Fibroblast of skin of scalp (primary cell): ENCODE data around the gene MRPS22.
"Not testable (repeated sequence)": the region's sequence is repeated elsewhere in the genome, so short reads cannot be mapped to it uniquely, and the experiment has no call there.

Source experiments
- DNase-seq: peaks from one replicate; pipeline ENCODE4 v3.0.0-alpha.2; 2013

Gene MRPS22

GRCh38 chr3:139339219-139339906 lies 4.5 kb upstream of the MRPS22 start:
- DNase-seq, result no peak

DNA sequence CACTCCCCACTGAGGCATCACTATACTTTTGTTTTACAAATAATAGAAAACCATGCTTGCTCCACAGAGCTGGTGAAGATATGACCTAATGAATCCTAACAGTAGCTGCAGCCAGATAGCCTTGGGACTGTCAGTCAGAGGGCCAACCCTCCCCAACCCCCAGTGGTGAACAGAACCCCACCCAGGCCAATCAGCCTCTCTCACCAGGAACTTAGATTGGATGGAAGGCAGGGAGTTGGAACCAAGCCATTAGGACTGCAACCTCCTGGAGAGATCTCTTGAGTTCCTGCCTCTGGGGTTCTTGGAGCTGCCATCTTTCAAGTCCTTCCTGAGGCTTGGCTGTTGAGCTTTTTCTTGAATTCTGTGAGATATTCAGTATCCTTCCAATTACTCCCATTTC lies 3.0 kb upstream of the MRPS22 start:
- peak; percentile 4 for DNase-seq

- DNase-seq, result no peak
Observed at GRCh38 chr3:139342054-139342453, 1.8 kb upstream of the MRPS22 start.

GRCh38 chr3:139346771-139347170 lies 3.0 kb downstream of the MRPS22 start:
- no peak for DNase-seq

DNA sequence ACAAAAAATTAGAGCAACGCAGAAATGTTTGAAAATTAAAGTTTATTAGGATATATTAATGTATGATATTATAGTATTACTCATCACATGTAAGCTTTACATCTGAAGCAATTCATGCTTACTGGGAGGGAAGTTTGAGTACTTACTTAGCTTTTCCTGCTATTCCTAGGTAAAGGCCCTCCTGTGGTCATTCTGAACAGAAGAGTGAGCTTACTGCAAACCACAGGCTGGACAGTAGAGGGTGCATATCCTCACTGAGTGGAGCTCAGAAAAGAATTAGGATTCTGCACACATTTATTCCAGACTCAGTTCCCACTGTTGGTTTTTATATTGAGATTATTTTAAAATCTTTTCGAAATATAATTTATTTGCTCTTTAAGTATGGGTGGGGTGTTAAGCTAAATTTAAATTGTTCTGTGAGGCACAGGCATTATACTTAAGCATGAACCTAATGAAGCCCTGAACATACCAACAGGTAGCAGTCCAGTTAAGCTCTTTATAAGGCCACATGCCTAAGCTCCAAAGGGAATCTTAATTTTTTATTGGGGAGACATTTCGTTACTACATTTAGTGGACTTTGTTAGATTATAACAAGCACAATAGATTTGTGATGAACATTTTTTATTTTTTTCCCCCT lies 10.2 kb downstream of the MRPS22 start:
- DNase-seq, result peak; percentile 60

DNA sequence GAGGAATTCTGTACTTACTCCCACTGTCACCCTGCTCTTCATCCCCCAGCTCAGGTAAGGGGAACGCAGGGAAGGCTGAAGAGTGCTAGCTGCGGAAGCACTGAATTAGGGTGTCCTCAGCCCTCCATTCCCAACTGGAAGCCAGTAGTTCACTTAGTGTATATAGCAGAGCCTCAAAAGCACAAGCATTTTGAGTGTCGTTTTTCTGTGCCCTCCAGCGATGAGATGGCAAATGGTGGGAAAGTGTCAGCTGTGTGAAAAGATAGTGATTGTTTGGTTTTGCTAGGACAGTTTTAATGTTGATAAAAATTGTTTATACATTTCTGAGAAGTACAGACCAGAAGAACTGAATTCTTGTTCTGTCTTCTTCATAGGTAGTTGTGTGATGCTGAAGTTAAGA lies 10.8 kb downstream of the MRPS22 start:
- DNase-seq, result no peak

DNA sequence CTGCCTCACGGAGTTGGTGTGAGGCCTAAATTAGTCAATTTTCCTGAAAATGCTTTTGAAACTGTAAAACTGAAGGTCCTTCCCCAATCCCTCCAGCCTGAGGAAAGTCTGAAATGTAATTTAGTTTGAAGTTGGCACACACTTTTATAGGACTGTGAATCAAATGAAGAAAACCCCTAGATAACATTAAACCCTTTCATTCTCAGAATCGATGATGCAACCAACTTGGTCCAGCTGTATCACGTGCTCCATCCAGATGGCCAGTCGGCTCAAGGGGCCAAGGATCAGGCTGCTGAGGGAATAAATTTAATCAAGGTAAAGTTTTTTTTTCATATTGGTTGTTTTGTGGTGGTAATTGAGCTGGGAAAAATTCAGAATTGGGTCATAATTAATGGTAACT lies 11.7 kb downstream of the MRPS22 start:
- DNase-seq, result no peak

GRCh38 chr3:139355891-139356290 lies 12.1 kb downstream of the MRPS22 start:
- DNase-seq, result no peak

DNA sequence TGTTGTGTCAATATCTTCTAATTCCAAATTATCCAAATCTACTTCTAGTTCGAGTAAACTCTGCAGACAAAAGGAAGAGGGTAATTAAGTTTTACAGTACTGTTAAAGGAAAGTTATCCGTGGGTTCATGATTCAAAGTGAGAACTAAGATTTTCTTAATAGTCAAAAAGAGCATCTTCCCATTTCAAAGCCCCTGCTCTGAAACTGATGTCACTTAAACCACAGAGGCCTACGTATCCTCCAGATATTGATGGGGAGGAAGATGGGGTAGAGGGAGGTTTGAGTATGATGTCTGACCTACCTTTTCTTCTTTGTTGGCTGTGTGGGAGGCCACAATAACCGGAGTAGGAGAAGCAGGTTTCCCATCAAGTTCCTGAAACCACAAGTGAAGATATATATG lies 14.1 kb downstream of the MRPS22 start:
- no peak for DNase-seq

DNA sequence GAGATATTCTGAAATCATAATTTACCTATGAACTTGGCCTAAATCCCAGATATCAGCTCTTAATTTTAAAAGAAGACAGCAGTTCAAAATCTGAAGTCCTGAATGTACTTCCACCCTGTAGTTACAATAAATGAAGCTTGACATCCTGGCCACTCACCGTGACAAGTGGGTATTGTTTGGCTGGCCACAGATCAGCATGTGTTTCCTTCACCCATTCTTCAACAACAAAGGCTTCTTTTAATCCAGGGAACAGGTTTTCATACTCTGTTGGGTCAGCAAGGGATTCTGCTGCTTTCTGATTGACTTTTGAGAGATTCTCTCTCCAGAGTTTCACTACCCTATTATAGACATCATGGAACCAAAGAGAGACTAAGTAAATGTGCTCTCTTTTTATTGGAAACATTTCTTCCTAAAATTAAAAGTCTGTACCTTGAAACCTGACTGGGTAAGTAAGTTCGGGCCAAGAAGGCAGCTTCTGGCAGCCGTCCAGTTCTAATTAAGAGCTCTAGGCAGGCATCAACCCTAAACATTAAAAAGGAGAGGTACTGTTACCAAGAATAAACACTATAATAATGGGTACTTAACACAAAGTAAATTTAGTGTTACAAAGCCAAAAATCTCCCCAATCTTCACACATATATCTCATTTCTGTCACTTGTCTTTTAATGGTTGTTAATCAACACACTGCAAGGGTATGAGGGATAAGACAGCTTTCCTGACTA lies 15.2 kb downstream of the MRPS22 start:
- DNase-seq, result no peak

DNA sequence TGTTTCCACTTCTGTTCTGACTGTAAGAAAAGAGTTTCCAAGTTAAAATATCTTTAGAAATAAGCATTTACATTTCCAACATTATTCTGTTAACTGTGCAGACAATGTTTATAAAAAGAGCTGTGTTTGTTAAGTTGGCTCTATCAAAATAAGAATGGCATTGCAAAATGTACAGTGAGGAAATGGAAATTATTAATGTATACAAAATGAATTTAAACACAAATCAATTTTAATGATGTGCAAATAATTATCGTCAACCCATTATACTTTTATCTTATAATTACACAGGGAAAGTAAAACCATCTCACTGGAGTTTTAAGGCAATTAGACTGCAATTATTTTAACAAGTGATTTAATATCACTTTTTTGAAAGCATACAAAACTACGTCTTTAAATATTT lies 17.5 kb downstream of the MRPS22 start:
- no peak for DNase-seq

DNA sequence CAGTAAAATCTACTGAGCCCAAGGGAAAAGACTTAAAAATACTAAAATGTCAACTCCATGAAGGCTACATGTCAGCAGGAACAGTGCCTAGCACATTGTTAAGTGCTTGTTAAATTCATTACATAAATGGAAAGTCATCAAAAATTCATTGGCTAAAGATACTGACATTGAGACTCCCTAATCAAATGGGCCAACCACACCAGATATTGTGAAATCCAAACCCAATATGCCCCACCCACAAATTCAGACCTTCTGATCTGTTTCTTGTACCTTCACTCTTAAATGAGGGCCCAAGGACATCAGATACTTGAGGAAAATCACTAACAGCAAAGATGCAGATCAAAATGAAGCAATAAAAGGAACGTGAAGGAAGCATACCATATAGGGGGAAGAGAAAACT lies 20.7 kb downstream of the MRPS22 start:
- DNase-seq, result no peak

GRCh38 chr3:139374099-139374498 lies 30.3 kb downstream of the MRPS22 start:
- no peak for DNase-seq

- DNase-seq, result no peak
Observed at GRCh38 chr3:139377378-139377777, 33.6 kb downstream of the MRPS22 start.

GRCh38 chr3:139378587-139379241 lies 34.9 kb downstream of the MRPS22 start:
- DNase-seq, result no peak

DNA sequence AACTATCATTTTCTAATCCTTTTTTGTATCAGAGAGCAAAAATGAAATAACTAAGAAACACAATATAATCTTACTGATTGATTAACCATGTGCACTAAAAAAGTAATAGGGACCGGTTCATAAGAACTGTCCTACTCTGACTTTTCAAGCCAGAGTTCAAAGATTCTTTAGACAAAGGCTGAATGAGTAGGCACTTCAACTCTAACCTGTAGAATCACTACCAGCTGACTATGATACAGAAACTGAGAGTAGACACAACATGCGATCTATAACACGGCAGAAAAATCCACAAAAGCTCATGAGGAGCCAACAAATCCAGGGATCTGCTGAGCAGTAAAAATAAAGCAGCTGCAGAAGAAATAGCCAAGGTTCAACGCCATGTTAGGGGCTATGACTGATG lies 36.8 kb downstream of the MRPS22 start:
- no peak for DNase-seq

DNA sequence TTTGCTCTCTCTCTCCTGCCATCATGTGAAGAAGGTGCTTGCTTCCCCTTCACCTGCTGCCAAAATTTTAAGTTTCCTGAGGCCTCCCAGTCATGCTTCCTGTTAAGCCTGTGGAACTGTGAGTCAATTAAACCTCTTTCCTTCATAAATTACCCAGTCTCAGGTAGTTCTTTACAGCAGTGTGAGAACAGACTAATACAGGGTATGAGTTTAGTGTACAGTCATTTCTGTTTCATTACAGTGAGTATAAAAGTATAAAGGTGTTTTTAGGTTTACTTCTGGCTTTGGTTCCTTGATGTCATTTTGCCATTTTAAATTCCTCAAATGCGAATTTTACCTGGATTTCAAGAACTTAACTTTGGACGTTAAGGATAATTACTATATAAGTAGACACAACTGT lies 38.5 kb downstream of the MRPS22 start:
- DNase-seq, result not testable (repeated sequence)

DNA sequence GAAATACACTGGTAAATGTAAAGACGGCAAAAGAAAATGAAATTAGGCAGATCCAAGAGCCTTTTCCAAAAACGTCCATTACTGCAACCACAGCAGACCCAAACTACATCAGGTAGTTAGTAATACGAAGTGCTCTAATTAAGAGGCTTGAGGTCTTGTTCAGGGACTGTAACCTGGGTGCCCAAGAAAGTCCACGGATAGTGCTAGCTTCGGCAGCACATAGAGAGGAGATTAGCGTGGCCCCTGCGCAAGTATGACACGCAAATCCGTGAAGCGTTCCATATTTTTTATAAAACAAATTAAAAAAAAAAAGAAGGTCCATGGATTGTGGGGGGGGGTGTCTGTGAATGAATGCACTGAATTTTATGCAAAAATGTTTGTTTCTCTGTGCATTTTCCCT lies 44.3 kb downstream of the MRPS22 start:
- no peak for DNase-seq

GRCh38 chr3:139388821-139389551 lies 45.2 kb downstream of the MRPS22 start:
- DNase-seq, result no peak

DNA sequence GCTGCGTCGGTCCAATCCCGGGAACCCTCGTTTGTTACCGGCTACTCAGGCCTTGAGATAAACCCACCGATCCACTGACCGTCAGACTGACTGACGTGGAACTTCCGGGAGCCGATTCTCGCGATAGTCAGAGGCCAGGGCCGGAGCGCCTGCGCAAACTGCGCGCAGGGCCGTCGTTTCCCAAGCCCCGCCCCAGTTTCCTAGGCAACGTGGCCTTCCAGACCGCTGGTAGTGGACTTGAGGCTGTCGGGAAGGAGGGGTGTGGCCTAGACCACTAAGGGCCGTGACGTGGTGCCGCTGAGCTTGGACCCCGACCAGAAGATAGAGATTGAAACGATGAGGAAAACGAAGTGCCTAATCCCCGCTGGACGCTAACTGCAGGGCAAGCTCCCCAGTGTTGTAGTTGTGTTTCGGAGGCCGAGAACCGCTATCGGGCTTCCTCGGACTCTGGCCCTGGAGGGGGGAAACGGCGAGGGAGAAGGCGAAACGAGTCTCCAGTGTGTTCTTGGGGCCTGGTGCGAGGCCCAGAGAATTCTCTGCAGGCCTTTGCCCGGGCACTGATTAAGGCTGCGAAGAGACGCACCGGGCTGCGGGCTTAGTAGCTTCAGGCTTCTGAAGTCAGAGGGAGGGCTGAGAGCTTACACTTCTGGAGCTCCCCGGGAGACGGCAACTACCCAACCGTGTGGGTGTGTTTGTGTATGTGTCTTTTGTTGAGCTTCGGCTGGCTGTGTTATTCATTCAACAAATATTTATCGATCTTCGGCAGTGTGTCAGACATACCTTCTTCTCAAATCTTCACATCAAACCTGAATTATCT lies 45.9 kb downstream of the MRPS22 start, which contains the start of gene COPB2:
TSS of gene COPB2 (minus strand) at position 96 of the 817 bp plus-strand sequence. CDS start 97 bp downstream, outside the sequence.
- peak; percentile 99 for DNase-seq

GRCh38 chr3:139394116-139394515 lies 50.3 kb downstream of the MRPS22 start:
- DNase-seq, result no peak

GRCh38 chr3:139396707-139397106 lies 52.9 kb downstream of the MRPS22 start:
- no peak for DNase-seq
